Keratinocyte (primary cell): ENCODE data around the gene CTNNA3.

Experiments used
- CTCF ChIP-seq, 3 experiments: IDR thresholded peaks in 1 of 3; conservative IDR thresholded peaks in 1 of 3; optimal IDR thresholded peaks in 1 of 3; 2 replicates in 2 of 3; 3 replicates in 1 of 3; pipeline versions ENCODE3 to v1.5.1; 2011; ENCODE audit warnings: low read length in 3 of 3, mild to moderate bottlenecking in 3 of 3, moderate library complexity in 2 of 3, control low read depth in 1 of 3, inconsistent platforms in 1 of 3; ENCODE audit not compliant: insufficient read depth in 2 of 3; ENCODE audit errors: extremely low read depth in 1 of 3
- EZH2 ChIP-seq: IDR thresholded peaks from one replicate; pipeline ENCODE4 v1.6.1; 2012; ENCODE audit warnings: inconsistent platforms, mild to moderate bottlenecking, low read length, moderate library complexity

- TF ChIP-seq CTCF (optimal IDR thresholded peaks at IDR 0.05 in 1 of 3, IDR thresholded peaks at IDR 0.05 in 1 of 3, conservative IDR thresholded peaks at IDR 0.05 in 1 of 3; ENCODE audit: extremely low read depth in 1 of 3, insufficient read depth in 2 of 3, low read length in 3 of 3): no peak
- TF ChIP-seq EZH2: no peak
Measured at GRCh38 chr10:67622984-67623383, 73.0 kb downstream of the CTNNA3 start.
